ENCODE results near the gene RNF40. TPM values are rescaled to one million over a fixed set of nuclear protein-coding genes. Genes with fewer than 3 reads are reported as not detected.
A peak's percentile ranks its signal among the peaks of the same experiment; 100 is the strongest.

The RNF40 gene
- total and polyA plus RNA-seq, 2 of the 8 experiments (the other 6 are each of a cell fraction or from before 2014, with no cell fraction given): 38.5 to 68.7 TPM

- TF ChIP-seq SIN3A (conservative IDR thresholded peaks at IDR 0.05 in 1 of 2, IDR thresholded peaks at IDR 0.05 in 1 of 2; ENCODE audit: low read depth in 1 of 2, low read length in 2 of 2) (peak; percentile 86 to 95; a peak in 3 of 4 replicates), POLR2A (IDR thresholded peaks at IDR 0.05; ENCODE audit: control extremely low read depth in 1 of 2, low read depth in 2 of 2, low read length in 2 of 2) (peak; percentile 66 to 84), YY1 (IDR thresholded peaks at IDR 0.05; ENCODE audit: low read depth, low read length) (peak; percentile 97), TBP (IDR thresholded peaks at IDR 0.05; ENCODE audit: low read depth, low read length) (peak; percentile 52; the same call in 1 of the 2 replicates), EP300 (IDR thresholded peaks at IDR 0.05; ENCODE audit: borderline replicate concordance in 1 of 2, low read depth in 2 of 2, low read length in 2 of 2) (no peak), SIRT6 (IDR thresholded peaks at IDR 0.05; ENCODE audit: low read length) (no peak), CHD1 (IDR thresholded peaks at IDR 0.05; ENCODE audit: low read depth, low read length) (no peak), HDAC2 (IDR thresholded peaks at IDR 0.05; ENCODE audit: borderline replicate concordance in 1 of 2, low read depth in 2 of 2, low read length in 2 of 2) (peak; percentile 14 to 98; a peak in 2 of 4 replicates), PHF8 (conservative IDR thresholded peaks at IDR 0.05; ENCODE audit: low read depth, low read length) (peak; percentile 93), EZH2 (IDR thresholded peaks at IDR 0.05; ENCODE audit: low read depth, low read length, severe bottlenecking) (no peak), KDM4A (IDR thresholded peaks at IDR 0.05; ENCODE audit: low read depth, low read length, severe bottlenecking) (peak; percentile 40), KDM5A (IDR thresholded peaks at IDR 0.05; ENCODE audit: low read length) (peak; percentile 91), USF2 (IDR thresholded peaks at IDR 0.05; ENCODE audit: low read length) (no peak), SP4 (IDR thresholded peaks at IDR 0.05; ENCODE audit: low read length) (no peak), SAP30 (IDR thresholded peaks at IDR 0.05; ENCODE audit: insufficient read depth, insufficient replicate concordance, low read length) (peak; percentile 99), SUZ12 (IDR thresholded peaks at IDR 0.05; ENCODE audit: low read length) (no peak), MAX (IDR thresholded peaks at IDR 0.05) (no peak; the same call in 1 of the 2 replicates), POLR2AphosphoS5 (IDR thresholded peaks at IDR 0.05; ENCODE audit: low read depth, low read length) (peak; percentile 70; the same call in 1 of the 2 replicates), SP1 (IDR thresholded peaks at IDR 0.05; ENCODE audit: low read depth, low read length) (0 out of 2 replicates have a peak, but pooled peaks have one; percentile 49), CEBPB (IDR thresholded peaks at IDR 0.05; ENCODE audit: low read depth, low read length) (peak; percentile 54; the same call in 1 of the 2 replicates), E2F6 (IDR thresholded peaks at IDR 0.05) (no peak)
Observed at GRCh38 chr16:30761928-30762902, at the start of gene RNF40, which contains the start of gene CFAP119 (continued).

Data from H1 (cell line).